ENCODE data around the gene FOXE3.
"Not testable (repeated sequence)": the region's sequence is repeated elsewhere in the genome, so short reads cannot be mapped to it uniquely, and the experiment has no call there.

Gene FOXE3

DNA sequence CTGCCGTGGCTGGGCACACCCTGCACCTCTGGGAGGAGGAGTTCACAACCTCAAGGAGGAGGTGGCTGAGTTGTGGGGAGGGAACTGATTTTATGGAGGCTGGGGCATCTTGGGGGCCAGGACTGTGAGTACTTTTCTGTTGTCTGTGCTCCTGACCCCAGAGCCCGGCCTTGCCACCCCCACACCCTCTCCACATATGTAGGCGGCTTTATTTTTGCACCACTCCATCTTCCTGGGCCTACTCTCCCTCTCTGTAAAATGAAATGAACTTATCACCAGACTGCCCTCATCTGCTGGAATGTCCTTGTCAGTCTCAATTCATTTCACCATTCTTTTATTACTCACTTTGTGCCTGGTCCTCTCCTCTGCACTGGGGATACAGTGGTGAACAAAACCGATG is 34.5 kb downstream of the FOXE3 start:
- DNase-seq: no peak

DNA sequence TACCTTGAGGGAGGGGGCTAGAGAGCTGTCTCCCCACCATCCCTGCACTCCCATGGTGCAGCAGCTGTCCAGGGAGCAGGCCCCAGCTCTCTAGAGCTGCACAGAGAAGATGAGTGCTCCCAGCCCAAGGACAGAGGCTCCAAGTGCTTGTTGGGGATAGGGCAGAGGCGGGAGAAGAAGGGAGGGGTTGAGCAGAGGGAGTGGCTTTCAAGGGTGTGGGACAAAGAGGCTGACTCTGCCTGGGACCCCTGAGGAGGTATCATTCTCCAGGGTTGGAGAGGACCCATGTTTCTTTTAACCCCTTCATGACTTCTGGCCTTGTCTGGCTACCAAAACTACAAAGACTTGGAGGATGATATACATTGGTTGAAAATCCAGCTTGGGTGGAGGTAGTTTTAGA is 36.3 kb downstream of the FOXE3 start:
- no peak for DNase-seq

DNA sequence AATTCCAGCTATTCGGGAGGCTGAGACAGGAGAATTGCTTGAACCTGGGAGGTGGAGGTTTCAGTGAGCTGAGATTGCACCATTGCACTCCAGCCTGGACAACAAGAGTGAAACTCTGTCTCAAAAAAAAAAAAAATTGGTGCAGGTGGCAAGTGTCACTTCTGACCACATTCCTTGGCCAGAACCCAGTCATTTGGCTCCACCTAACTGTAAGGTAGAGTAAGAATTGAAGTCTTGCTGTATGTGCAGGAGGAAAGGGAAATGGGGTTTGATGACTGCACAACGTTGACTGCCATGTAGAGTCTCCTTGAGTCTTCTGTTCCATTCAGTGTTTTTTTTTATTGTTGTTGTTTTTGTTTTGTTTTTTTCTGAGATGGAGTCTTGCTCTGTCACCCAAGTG is 37.8 kb downstream of the FOXE3 start:
- DNase-seq: not testable (repeated sequence)

DNA sequence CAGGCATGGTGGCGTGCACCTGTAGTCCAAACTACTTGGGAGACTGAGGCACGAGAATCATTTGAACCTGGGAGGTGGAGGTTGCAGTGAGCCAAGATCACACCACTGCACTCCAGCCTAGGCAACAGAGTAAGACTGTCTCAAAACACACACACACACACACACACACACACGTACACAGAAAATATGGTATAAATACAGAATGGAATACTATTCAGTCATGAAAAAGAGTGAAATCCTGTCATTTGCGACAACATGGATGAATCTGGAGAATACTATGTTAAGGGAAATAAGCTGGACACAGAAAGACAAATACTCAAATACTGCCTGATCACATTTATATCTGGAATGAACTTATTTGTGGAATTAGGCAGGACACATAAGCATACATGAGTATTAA is 40.2 kb downstream of the FOXE3 start:
- no peak for DNase-seq

DNA sequence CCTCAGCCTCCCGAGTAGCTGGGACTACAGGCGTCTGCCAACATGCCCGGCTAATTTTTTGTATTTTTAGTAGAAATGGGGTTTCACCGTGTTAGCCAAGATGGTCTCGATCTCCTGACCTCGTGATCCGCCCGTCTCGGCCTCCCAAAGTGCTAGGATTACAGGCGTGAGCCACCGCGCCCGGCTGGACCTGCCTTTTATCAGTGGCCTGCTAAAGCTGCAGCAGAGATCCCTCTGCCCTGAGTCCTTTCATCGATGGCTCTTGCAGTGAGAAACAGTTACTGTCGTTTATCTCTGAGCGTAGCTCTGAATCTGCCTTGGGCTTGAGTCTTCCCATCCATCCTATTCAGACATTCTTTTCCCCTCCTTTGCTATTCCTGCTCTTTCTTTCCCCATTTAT is 41.5 kb downstream of the FOXE3 start:
- DNase-seq: not testable (repeated sequence)

DNA sequence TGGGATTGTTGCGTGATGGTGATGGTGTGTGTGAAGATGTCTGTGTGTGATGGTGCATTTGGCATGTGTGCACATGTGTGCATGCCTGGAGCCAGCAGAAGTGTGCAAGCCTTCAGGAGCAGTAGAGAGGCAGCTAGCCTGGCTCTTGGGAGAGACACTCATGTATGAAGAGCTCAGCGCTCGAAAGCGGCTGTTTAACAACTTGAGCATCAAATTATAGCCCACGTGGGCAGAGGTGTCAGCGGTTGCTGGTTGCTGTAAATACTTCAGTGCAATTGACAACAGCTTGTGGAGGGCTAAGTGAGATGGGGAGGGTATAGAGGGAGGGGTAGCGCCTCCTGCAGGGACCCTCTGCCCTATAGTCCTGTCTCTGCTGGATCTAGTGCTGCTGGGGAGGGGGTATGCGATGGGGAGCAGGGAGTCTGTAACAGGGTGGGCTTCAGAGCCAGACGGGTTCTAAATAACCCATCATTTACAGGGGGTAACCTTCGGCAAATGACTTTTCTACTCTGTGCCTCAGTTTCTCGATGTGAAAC is 43.2 kb downstream of the FOXE3 start:
- DNase-seq: no peak

DNA sequence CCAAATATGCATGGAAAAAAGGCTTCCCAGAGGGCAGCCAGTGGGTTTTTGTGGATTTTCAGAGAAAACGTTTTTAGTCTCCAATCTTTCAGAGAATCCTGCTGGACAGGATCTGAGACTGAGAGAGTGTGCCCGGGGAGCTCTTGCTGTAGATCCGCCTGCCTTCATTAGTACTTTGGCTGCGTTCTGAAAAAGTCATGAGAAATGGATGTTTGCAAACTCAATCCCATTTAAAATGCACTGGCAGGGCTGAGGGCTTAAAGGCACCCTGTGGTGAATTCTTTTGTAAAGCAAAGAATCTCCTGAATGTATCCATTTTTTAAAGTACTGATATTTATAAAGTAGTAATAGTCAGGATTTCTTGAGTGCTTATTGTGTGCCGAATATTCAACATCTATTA is 44.0 kb downstream of the FOXE3 start:
- no peak for DNase-seq

DNA sequence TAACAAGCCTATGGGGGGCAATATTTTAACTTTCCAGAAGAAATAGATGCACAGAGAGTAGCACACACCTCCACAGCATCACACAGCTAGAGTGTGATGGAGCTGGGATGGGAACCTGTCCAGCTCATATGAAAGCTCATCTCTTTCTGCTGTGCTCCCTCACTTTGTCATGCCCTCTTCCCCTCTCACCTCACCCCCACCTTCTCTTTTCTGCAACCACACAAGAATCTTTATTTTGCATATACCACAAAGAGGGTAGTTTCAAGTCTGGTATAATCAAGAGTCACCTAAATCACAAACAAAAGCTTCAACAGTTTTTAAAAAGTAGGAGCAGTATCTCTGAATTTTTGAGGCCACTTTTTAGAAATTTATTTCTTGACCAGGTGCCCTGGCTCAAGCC is 44.4 kb downstream of the FOXE3 start:
- no peak for DNase-seq

DNA sequence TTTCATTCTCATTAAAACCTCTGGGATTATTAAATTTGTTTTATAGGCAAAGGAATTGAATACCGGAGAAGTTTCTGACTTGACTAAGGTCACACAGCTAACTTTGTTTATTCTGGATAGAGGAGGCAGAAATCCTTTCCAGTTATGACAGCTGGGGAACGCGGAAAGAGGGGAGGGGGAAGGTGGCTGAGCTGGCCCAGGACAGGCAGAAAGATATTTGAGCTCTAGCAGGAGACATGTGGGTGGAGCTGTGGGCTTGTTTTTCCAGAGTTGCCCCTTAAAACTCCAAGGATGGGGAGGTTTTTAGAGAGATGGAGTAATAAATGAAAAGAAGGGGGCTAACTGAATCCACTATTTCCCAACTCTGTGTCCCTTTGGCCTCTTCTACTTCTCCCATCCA is 49.5 kb downstream of the FOXE3 start:
- DNase-seq: no peak

All from stimulated activated CD4-positive, alpha-beta T cell treated with anti-CD3 and anti-CD28 coated beads, Interleukin-4, amount 100 ng/mL, for 4 hours (primary cell).